GM18951 (cell line): ENCODE data around the gene PPP1R37.

ENCODE experiments used
- POLR2A ChIP-seq: IDR thresholded peaks from 4 replicates; pipeline ENCODE4 v1.6.1; 2011; ENCODE audit warnings: mild to moderate bottlenecking; ENCODE audit not compliant: insufficient read length, insufficient read depth; ENCODE audit errors: extremely low read depth
- in situ Hi-C: fragments of 300-500 bp; cut with MboI; formaldehyde crosslinking; loops from one replicate; pipeline ENCODE4 v1.12.0; 2022; ENCODE audit warnings: low sequenced_read_pairs, mixed read lengths, inconsistent platforms; ENCODE audit not compliant: unreplicated experiment

The PPP1R37 gene, protein sequence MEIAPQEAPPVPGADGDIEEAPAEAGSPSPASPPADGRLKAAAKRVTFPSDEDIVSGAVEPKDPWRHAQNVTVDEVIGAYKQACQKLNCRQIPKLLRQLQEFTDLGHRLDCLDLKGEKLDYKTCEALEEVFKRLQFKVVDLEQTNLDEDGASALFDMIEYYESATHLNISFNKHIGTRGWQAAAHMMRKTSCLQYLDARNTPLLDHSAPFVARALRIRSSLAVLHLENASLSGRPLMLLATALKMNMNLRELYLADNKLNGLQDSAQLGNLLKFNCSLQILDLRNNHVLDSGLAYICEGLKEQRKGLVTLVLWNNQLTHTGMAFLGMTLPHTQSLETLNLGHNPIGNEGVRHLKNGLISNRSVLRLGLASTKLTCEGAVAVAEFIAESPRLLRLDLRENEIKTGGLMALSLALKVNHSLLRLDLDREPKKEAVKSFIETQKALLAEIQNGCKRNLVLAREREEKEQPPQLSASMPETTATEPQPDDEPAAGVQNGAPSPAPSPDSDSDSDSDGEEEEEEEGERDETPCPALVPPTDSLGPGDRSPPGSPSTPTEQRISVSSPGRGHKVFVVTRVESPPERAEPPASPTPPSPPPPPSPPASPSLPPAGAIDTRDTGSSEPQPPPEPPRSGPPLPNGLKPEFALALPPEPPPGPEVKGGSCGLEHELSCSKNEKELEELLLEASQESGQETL

DNA sequence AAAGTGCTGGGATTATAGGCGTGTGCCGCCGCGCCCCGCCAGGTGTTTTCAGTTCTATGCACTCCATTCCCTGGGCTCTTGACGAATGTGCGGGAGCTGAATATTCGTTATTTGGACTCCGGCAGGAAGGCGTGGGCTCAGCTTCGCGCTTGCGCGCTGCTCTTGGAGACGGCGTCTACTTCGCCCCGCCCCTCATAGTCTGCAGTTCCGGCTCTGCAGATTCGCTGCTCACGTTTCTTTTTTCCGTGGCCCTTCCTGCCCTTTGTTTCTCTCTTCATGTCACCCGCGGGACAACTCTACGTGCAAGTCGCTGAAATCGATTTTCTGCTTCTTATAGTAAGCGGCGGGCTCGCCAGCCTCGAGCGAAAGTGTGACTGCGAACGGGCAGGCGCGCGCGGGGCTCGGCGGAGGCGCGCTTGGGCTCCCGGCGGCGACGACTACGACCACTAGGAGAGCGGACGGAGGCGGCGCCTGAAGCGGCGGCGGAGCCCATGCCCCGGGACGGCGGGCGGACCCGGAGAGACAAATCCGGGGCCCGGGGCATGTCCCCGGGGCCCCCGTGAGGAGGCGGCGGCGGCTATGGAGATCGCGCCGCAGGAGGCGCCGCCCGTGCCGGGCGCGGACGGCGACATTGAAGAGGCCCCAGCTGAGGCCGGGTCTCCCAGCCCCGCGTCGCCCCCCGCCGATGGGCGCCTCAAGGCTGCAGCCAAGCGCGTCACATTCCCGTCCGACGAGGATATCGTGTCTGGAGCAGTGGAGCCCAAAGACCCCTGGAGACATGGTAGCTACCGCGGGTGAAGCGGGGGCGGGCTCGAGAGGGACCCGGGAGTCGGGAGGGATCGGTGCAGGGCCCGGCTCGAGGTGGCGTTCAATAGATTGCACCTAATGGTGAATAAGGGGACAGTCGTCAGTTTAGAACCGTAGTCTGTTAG lies at the start of gene PPP1R37:
TSS of gene PPP1R37 (plus strand) at position 433 of the 932 bp plus-strand sequence. CDS start at position 580, 147 bp downstream.
- TF ChIP-seq POLR2A = peak; percentile 60

DNA sequence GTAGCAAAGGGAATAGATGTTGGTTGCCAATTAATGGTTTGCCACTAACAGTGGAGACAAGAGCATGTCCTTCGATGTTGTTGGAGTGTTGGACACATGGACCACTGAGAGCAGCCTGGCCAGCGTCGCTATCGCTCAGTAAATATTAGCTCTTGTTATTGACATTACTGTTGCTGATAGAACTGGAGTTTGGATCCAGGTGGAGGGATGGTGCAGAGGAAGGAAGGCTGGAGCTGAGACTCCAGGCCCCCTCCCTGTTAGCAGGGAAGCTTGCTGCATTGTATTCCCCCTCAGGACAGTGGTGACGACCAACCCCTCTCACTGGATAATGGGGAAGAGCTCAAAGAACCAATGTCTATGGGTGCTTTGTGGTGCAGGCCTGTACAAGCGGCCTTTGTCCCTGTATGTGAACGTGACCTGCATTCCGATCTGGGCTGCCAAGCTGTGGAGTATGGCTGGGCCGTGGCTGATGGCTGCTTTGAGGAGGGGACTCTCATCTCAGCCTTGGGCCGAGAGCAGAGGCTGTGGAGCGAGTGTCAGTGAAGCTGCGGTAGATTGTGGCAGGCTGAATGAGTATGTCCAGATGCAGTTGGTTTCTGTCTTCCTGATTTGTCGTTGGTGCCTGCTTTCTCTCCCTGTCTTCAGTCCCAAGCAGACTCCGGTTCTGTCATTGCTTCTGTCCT lies 47.2 kb upstream of the PPP1R37 start:
- no peak for TF ChIP-seq POLR2A
- in situ Hi-C loops = no loop called here

More for the DNA sequence above, at the start of gene PPP1R37:
- in situ Hi-C loops = no loop called here

DNA sequence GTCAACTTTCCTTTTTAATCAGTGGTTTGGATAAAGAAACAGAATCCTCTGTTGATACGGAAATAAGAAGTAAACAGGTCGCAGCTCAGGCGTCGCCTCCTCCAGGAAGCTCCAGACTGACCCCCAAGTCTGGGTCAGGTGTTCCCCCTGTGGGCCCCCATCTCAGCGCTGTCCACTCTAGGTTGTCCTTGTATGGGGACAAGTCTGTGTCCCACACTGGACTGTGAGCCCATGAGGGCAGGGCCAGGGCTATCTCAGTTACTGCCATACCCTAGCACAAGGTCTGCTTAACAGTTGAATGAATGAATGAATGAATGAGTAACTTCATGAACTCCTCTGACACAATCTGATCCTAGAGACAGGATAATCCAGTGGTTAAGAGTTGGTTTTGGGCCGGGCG lies 46.6 kb upstream of the PPP1R37 start:
- in situ Hi-C loops = no loop called here
- TF ChIP-seq POLR2A = no peak

DNA sequence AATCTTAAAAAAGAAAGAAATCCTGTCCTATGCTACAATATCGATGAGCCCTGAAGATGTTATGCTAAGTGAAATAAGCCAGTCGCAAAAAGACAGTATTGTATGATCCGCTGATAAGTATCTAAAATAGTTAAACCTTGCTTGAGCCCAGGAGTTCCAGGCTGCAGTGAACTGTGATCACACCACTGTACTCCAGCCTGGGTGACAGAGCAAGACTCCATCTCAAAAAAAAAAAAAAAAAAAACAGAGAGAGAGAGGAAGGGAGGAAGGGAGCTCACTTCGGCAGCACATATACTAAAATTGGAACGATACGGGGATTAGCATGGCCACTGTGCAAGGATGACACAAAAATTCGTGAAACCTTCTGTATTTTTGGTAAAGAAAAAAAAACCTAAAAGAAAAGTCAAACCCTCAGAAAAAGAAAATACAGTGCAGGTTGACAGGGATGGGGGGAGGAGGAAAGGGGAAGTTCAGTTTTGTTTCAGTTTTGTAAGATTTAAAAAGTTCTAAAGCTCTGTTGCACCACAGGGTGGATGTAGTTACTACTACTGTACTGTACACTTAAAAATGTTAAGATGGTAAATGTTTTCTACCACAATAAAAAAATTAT lies 45.7 kb upstream of the PPP1R37 start:
- TF ChIP-seq POLR2A = no peak
- in situ Hi-C loops = no loop called here

DNA sequence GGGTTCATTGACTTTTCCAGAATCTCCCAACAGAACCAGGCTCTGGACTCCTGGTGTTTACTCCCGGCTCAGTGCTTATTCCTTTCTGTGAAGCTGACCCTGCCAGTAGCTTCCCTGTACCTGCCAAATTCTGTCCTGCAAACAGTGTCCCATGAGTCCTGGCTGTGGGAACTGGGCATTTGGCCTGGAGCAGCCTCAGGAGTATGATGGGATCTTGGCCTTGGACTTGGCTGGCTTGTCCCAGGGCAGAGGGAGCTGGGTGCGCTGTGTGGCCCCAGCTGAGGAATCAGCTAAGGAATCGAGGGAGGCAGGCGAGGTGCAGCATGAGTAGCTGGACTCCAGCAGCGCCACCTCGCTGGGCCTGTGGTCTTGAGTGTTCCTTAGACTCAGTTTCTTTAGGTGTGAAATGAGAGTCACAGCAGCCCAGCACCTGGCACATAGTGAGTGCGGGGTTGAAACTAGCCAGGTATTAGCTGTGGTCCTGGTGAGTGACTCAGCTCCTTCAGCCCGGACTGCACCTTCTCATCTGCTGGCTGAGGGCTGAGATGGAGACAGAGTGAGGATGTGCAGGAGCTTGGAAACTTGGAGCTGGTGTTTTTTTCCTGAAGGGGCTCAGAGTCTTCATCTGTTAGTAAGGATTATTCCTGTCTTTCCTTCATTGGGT lies 43.8 kb upstream of the PPP1R37 start:
- in situ Hi-C loops = no loop called here
- TF ChIP-seq POLR2A = no peak

DNA sequence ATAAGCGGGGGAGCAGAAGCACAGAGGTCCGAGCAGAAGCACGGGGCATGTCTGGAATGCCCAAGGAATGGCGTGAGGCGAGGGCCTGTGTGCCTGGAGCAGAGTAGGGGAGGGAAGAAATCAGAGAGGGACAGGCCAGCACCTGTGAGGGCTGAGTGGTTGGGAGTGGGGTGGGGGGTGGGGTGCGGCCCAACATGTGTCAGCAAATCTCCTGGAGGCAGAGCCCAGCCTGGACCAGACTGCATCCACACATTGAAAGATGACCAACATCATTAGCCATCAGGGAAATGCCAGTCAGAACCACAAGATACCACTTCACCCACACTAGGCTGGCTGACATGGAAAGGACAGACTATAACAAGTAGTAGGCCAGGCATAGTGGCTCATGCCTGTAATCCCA lies 42.9 kb upstream of the PPP1R37 start:
- in situ Hi-C loops = no loop called here
- TF ChIP-seq POLR2A = no peak

DNA sequence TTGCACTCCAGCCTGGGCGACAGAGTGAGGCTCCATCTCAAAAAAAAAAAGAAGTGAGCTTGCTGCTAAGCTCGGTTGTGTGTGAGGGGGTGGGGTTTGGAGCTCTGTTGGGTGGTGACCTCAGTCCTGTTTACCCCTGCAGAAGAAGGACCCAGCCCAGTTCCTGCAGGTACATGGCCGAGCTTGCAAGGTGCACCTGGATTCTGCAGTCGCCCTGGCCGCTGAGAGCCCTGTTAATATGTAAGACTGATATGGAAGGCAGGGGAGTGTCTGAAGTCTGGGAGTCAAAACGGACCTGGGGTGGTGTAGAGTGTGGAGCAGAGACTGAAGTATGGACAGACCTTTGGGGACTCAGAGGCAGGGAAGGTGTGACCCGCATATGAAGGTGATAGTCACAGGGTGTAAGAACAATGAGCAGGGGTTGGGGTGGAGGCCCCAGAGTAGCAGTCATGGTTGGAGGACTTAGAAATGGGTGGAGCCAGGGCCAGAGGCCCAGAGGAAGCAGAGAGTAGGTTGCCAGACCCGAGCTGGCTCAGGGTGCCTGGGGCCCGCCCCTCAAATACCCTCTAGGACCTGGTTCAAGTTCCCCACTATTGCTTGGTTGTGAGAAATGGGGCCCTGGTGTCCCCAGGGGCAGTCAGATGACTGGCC lies 40.9 kb upstream of the PPP1R37 start:
- TF ChIP-seq POLR2A = no peak
- in situ Hi-C loops = no loop called here

DNA sequence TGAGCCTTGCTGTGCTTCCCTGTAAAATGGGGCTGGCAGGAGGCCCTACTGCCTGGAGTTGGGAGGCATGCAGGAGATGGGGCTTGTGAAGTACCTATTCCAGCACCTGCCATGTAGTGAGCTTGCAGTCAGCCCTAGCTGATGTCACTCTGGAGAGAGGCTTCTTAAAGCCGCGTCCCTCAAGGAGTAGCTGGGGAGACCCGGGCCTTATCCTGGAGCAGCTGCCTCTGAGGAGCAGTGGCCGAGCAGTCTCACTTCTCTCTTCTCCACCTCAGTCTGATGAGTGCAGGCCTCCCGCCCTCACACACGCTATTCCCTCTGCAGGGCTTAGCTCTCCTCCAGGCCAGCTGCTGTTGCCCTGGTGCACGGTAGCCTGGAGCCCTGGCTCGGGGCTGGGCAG lies 36.1 kb upstream of the PPP1R37 start:
- in situ Hi-C loops = loop anchor here (5.0 kb wide), 1 partner anchor 65 kb away; no protein-coding TSS in a partner anchor
- no peak for TF ChIP-seq POLR2A

DNA sequence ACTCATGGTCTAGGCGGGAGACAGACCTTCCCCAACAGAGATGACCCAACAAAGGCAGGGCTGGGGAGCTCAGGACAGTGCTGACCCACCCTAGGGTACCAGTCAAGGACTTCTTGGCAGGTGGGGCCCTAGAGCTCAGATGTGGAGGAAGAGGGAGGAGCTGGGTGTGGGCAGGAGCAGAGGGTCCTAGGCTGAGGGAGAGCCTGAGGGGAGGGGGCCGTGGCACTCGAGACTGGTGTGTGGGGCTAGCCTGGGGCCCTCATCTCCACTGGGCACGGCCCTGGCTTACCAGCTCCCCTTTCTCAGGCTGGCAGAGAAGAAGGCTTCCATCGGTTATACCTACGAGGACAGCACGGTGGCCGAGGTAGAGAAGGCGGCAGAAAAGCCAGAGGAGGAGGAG lies 35.5 kb upstream of the PPP1R37 start:
- in situ Hi-C loops = loop anchor here (5.0 kb wide), 1 partner anchor 65 kb away; no protein-coding TSS in a partner anchor
- no peak for TF ChIP-seq POLR2A

DNA sequence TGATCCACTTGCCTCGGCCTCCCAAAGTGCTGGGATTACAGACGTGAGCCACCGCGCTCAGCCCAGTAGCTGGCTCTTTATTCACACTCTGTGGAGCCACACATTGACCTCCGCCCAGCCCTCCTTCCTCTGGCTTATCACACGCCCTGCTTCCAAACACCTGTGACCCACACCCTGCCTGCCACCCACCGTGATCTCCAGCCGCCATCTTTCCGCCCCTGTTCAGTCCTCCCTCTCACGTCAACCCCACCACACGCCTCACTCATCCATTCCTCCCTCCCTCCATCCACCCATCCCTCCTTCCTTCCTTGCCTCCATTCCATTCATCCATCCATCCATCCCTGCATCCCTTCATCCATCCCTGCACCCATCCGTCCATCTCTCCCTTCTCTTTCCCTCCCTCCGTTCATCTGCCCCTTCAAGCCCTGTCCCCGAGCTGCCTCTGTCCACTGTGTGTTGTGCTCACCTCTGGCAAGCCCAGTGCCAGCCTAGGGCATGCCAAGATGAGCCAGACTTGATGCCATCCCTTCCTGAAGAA lies 34.3 kb upstream of the PPP1R37 start:
- TF ChIP-seq POLR2A = no peak
- in situ Hi-C loops = loop anchor here (5.0 kb wide), 1 partner anchor 66 kb away; no protein-coding TSS in a partner anchor
